Adrenal gland (tissue), 5 donors: Measurements from ENCODE around the gene SNX2.

Experiments
- CTCF ChIP-seq, 6 experiments: fragments of 450-650 bp in 4 of 6; fragments of 200-600 bp in 2 of 6; sonication (generic) in 1 of 6; IDR thresholded peaks; 1 replicate in 5 of 6; 2 replicates in 1 of 6; pipeline versions ENCODE4 v1.5.1 to v1.8.0; 2016 to 2021; ENCODE audit warnings: antibody characterized with exemption in 6 of 6, mild to moderate bottlenecking in 2 of 6, moderate library complexity in 1 of 6
- POLR2A ChIP-seq, 2 donors: fragments of 450-650 bp; IDR thresholded peaks; one replicate each; pipeline ENCODE4 v1.6.1; 2017; ENCODE audit warnings: antibody characterized with exemption in 2 of 2, mild to moderate bottlenecking in 2 of 2, moderate library complexity in 1 of 2
- donor health status: DM: no; HTN: no; CAD: no.

GRCh38 chr5:122864842-122865241 is 90.0 kb downstream of the SNX2 start:
- TF ChIP-seq POLR2A (IDR thresholded peaks at IDR 0.05) (no peak), CTCF (IDR thresholded peaks at IDR 0.05) (no peak)
